ENCODE data around the gene ATG16L1.

Gene ATG16L1

DNA sequence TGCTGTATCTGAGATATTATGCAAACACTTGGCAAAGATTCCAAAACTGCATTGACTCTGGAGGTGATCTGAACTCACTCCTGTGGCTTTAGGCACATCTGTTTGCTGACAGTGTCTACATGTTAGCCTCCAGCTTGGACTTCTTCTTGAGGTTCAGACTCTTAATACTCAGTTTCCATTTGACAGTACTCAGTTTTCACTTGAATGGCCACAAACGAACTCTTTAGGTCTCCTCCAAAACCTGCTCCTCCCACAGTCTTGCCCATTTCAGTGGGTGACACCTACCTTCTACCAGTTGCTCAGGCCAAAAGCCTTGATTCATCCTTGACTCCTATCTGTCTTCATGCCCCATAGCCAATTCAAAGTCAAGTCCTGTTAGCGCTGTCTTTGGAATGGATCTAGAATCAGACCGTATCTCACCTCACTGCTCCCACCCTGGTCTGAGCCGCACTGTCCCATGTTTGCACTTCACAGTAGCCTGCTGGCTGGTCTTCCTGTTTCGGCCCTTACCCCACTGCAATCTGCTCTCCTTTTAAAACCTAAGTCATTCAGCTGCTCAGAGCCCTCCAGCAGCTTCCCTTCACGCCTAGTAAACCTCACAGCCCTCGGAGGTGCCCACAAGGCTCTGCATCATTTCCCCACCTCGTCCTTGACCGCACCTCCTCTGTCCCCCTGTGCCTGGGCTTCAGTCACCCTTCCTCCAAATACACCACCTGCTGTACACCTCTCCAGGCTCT is 10.5 kb downstream of the ATG16L1 start:
- no peak for DNase-seq

DNA sequence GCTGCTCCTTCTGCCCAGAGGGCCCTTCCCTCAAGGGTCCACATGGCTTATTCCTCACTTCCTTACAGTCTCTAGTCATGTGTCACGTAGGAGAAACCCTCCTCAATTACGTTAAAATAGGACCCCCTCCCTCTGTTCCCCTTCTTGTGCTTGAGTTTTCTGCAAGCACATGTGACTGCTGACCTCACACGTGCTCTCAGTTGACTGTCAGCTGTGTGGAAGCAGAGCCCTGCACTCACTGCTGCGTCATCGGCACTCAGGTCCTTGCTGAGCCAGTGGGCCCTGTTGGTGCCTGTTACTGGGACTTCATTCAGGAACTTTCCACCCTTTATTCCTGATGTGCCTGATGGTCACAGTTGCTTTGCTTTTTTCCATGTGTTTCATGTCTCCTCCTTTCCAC is 11.1 kb downstream of the ATG16L1 start:
- DNase-seq: no peak

DNA sequence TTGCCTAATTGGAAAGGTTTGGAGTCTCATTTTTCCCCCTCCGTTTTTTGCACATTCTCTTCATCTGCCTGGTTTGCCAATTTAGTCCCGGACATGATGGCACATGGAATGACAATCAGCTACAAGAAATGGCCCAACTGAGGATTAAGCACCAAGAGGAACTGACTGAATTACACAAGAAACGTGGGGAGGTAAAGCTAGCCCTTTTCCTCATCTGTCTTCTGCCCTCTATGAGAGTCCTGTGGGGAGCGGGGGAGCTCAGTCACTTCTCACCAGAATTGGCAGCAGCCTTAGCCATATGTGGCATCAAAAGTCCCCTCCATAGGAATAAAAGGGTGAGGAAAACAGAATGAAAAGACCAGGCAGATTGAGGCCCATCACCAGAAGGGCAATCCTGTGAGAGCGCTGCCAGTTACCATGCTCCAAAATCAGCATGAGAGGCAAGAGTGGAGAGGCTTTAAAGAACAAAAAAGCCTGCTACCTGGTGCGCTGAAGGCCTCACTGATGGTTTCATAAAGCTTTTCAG is 11.6 kb downstream of the ATG16L1 start:
- no peak for DNase-seq

DNA sequence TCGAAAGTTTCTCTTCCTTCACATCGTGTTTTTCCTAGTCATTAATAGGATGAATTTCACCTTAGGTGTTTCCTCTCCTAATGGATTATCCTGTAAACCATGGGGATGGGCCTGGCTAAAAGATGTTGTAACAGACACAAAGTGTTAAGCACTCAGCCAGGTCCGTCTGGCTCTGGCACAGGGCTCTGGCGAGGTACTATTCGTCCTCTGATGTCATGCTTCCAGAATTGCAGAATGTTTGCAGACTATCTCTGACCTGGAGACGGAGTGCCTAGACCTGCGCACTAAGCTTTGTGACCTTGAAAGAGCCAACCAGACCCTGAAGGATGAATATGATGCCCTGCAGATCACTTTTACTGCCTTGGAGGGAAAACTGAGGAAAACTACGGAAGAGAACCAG is 13.2 kb downstream of the ATG16L1 start:
- no peak for DNase-seq

DNA sequence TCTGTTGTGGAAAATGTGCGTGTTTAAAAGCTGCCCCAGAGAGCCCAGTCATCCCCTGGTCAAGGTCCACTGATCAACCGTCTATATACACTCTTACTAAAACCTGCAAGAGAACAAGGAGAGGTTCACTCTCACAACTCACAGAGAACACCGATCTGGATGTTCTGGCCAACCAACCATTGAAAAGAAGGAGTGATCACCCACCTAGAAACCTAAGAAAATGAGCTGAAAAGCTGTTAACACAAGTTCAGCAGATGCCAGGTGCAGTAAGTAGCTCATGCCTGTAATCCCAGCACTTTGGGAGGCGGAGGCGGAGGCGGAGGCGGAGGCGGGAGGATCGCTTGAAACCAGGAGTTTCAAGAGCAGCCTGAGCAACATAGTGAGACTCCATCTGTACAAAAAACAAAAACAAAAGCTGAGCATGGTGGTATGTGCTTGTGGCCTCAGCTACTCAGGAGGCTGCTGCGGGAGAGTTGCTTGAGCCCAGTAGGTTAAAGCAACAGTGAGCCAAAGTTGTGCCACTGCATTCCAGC is 14.5 kb downstream of the ATG16L1 start:
- no peak for DNase-seq

DNA sequence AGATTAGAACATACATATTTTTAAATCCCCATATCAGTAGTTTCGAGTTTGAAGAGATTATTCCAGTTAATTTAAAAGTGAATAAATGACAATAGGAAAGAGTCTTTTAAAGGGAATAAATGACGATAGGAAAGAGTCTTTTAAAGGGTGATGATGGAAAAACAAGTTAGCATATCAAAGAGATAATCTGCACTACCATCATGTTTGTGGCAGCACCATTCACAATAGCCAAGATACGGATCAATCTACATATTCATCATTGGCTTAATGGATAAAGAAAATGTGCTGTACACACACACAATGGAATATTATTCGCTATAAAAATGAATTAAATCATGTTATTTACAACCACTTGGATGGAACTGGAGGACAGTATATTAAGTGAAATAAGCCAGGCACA is 15.0 kb downstream of the ATG16L1 start:
- DNase-seq: no peak

DNA sequence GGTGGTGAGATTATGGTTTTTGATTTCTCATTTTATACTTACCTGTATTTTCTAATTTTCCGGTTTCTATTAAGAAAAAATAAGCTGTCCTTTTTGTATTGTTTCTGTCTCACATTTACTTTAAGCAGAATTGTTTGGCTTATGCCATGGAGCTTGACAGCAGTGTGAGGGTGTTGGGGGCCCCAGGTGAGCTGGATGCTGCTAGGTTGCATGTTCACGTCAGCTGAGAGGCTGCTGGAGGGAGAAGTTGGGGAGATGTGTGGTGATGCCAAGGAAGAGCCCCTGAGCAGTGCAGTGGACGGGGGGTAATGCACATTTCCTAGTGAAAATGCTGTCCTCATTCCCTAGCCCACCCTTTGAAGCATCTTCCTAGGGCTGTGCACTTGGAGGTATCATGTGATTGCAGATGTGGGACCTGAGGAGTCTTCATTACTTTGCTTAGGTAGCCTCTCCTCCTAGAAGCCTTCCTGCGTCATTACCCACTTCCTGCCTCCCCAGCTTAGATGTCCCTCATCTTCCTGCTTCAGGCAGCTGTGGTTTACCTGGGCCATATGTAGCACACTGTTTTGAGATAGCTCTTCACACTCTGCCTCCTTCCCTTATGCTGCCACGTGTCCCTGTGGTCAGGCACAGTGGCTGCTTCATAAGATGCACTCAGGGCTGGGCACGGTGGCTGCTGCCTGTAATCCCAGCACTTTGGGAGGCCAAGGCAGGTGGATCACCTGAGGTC is 16.2 kb downstream of the ATG16L1 start:
- DNase-seq: no peak

DNA sequence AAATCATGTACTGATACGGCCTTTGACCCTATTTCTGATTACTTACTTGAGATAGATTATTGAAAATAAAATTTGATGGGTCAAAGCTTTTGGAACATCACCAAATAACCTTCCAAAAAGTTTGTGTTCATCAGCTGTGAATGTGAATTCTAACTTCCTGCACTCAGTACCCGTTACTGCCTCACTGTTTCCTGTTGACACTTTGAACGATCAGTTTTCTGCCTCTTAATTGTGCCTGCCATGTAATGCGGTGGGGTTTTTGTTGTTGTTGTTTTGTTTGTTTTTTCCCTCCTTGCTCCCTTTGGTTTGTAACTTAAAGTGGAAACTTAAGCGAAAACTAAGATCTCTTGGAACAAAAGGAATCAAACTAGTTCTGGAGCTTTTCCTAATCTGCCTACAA is 18.9 kb downstream of the ATG16L1 start:
- DNase-seq: no peak

DNA sequence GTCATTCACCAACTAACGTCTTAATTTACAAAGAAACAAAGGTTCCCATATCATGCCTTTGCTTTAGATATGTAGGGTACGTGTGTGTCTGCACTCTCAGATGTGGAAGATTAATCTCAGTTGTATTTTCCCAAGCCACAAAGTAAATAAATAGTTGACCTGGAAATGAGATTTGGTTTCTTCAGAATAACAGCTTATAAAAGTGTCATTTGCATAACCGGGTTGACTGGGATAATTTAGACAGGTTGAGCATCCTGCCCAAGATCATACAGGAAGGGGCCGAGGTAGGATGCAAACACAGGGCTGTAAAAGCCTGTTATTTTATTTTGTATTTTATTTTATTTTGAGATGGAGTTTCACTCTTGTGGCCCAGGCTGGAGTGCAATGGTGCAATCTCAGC is 19.5 kb downstream of the ATG16L1 start:
- no peak for DNase-seq

DNA sequence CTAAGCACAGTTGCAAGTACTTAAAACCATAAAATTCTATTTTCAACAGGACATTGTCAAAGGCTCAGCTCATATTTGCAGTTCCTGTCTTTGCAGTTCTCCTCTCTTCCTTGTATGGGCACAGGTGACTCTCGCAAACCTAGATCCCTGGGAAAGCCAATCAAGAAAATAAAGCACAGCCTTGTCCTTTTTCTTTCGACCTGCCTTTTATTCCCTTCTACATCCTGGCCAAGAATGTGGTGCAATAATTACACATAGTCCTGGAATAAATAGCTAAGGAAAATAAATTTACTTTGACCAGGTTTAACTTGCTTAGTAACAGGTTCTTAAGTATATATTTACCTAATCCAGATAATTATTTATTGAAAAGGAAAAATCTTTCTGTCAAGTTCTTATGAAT is 20.2 kb downstream of the ATG16L1 start:
- no peak for DNase-seq

DNA sequence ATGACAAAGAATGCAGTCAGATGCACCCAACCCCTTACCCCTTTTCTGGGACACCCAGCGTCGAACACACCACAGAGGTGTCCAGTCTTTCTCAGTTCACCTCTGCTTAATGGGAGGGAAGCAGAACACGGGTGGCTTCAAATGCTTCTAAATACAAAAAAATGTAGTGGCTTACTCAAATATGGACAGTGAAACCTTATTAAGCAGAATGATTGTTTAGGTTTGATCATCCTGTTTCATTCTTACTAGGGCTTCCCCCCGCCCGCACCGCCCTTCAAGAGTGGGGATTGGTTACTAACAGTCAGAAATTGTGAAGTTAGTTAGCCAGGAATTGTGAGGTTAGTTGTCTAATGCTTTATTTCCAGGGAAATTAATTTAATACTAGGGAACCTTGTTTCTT is 21.6 kb downstream of the ATG16L1 start:
- no peak for DNase-seq

DNA sequence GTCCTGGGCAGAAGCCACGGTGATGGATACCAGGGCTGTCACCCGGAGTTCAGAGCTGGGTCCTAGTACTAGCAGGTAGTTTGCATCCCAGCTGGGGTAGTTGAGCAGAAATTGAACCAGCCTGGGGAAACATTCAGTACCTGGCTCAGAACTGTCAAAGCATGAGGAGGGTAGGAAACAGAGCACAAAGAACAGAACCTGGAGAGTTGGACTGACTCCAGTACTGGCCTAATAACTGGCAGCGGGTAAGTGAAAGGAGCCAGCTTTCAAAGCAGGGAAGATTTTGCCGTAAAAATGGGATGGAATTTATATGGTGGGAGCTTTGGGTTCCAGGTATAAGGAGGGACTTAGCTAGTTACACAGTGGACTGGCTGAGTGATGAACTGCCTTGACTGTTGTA is 23.8 kb downstream of the ATG16L1 start:
- DNase-seq: no peak

DNA sequence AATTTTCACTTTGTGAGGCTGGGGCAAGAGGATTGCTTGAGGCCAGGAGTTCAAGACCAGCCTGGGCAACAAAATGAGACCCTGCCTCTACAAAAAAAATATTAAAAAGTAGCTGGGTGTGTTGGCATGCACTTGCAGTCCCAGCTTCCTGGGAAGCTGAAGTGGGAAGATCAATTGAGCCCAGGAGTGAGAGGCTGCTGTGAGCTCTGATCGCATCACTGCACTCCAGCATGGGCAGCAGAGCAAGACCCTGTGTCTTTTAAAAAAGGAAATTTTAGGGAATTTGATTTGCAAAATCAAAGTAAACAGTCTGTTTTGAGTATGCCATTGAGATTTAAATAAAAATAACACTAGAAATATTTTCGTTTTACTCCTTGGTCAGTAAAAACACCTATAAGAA is 27.4 kb downstream of the ATG16L1 start:
- DNase-seq: no peak

DNA sequence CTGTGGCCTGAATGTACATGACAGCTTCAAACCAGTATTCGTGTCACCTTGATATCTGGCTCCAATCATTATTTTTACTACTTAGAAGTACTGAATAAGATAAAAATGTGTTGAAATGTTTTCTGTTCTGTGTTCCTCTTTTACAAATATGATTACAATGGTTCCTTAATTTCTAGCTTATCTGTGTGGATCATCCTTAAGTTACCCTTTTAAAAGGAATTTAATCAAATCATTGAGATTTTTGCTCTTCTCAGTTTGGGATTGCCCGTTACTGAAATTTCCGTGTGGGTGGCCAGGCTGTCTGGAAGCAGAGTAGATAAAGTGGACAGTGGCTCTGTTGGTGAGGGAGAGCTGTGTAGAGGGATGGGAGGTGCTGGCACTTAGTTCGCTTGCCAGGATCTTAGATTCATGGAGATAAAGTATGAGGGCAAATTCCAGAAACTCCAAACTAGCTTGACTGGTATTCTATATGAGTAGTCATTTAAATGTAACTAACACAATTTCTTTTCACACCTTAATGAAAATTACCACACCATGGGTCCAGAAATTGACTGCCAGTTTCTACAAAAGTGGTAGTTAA is 28.7 kb downstream of the ATG16L1 start:
- DNase-seq: no peak

DNA sequence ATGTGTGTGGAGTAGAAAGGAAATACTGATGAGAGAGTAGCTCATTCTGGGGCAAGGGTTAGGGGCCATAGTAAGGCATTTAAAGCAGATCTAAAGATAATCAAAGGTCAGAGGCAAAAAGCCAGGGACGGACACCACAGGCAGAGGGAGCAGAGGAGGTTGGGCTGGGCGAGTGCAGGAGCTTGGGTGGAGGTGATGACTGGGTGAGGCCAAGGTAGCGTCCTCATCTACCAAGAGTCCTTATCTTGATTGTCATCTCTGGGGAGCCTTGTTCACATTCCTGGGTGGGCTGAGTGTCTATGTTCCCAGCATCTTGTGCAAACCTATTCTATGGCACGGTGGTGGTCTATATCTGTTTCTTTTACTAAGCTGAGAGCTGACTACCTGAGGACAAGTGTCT is 30.1 kb downstream of the ATG16L1 start:
- DNase-seq: no peak

DNA sequence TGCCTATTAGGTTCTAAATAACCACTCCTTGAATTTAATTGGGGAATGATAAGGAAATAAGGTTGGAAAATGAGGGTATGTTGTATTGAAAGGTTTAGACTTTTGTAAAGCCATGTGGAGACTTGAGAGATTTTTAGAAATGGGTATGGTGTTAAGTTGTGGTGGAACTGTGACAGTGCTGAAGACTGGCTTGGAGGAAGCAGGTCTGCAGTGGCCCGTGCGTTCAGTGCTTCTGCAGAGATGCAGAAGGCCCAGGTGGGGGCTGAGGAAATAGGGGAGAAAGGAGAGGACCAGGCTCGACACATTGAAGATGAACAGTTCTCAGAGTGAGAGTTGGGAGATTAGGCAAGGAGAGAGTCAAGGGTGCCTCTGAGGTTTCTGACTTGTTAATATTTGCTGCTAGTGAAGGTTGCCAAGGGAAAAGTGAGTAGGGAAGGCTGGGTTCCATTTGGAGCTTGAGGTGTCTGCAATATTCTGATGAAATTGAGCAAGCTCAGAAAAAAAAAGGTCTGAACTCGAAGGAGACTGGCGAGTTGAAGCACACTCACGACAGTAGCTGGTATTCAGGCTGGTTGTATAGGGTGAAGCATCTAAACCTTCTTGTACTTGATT is 30.6 kb downstream of the ATG16L1 start:
- no peak for DNase-seq

DNA sequence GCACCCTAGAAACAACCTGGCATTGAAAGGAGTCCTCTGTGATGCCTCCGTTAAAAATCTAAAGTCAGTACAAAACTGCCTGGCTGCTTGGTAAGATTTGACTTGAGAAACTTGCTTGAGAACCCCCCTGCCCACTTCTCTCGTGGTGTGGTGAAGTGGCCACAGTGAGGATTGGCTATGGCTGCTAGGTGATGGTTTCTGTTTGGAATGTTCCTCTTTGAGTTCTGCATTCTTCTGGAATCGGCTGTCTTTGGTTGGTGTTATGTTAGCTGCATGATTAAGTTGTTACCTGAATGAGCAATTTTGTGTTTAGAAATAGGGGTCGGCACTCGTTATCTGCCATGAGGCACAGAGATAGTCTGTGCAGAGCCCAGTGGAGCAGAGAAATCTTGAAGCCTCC is 34.4 kb downstream of the ATG16L1 start:
- DNase-seq: no peak

DNA sequence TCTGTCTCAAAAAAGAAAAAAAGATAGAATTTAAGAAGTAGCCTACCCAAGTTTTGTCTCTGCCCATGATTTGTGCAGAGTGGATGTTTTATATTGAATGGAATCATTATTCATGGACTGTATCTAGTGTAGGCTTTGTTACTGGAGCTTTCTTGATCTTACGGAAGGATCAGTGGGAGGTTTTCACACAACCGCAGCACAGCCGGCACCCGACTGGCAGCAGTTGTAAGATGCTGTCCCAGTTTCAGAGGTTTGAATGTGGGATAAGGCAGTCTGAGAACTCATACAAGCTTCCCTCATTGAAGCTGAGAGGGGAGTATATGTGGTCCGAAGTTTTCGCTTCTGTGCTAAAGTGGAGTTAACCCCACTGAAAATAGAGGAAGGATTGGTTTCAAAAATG is 36.4 kb downstream of the ATG16L1 start:
- DNase-seq: no peak

DNA sequence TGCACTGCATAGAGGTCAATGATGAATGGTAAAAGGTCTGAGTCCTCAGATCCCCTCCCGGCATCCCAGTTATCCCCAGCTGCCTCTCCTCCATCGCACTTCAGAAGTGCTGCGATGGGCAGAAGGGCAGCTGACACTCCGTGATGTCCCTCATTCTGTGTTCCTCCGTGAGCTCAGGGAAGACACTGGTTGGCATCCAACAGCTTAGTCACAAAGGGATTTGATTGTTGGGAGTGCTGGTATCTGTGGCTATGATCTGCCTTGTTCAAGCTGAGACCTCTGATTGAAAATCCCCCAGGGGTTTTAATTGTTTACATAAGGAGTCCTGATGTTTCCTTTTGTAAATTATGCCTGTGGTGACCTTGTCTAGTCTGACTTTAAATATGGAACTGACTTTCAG is 37.2 kb downstream of the ATG16L1 start:
- DNase-seq: no peak

DNA sequence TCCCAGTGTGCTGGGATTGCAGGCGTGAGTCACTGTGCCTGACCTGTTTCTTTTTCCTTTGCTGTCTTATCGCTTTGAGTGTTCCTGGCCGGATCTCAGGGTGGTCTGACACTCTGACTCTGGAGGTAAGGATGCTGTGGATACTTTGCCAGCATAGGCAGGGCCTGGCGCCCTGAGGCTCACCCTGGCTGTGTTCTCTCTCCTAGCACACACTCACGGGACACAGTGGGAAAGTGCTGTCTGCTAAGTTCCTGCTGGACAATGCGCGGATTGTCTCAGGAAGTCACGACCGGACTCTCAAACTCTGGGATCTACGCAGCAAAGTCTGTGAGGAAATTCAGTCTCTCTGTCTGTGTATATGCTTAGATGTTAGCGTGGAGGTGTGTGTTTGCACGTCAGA is 38.2 kb downstream of the ATG16L1 start:
- no peak for DNase-seq

DNA sequence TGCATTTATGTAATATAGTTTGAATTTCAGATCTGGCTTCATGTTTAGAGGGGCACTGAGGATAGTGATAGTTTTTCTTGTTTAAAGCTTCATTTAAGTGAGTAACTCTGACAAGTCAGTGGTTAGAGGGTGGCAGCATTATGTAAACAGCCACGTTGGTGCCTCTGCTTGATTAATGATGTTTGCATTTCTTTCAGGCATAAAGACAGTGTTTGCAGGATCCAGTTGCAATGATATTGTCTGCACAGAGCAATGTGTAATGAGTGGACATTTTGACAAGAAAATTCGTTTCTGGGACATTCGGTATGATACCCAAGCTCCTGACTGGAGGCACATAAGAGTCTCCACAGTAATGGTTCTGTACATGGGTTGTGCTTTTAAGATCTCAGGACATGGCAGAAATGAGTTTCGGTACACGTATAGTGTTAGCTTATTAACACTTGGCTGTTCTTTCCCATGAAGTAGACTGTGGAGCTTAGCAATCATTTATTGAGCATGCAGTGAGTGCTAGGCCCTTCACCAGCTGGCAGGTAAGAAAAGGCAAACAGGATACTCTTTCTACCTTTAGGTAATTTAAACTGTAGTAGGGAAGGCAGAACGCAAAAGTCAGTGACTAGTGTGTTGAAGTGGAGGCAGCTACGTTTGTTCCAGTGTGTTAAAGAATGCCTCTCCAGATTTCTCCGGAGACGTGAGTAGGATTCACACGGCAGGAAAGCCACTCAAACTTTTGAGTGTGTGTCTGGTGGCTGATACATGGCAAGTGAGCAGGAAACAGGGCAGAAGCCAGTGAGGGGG is 38.8 kb downstream of the ATG16L1 start:
- DNase-seq: no peak

DNA sequence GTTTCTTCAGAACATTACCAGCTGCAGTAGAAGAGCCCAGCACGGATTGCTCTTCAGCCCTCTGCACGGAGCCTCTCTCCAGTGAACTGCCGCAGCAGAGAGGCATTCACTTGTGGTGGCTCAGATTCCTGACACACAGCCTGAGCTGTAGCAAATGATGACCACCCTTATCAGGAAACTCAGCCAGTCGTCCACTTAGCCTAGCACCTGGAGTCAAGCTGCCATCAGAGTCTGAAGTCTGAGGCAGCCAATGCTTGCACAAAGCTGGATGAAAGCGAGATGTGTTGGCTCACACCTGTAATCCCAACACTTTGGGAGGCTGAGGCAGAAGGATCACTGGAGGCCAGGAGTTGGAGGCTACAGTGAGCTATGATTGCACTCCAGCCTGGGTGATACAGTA is 44.4 kb downstream of the ATG16L1 start:
- no peak for DNase-seq

DNA sequence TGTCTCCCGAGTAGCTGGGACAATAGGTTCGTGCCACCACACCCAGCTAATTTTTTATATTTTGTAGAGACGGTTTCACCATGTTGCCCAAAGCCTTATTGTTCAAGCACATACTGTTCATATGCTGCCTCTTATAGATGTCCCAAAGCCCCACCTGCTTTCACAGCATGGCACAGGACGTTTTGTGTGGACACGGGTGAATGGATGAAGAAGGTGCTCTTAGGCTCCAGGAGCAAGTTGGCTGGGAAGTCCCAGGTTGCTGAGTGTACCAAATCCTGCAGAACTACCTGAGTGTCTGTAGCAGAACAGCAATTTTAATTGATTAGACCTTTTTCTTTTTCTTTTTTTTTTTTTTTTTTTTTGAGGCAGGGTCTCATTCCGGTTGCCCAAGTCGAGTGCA is 45.6 kb downstream of the ATG16L1 start:
- DNase-seq: no peak

Measured in cortex of kidney (tissue), 1 donor.